Ovary (tissue), 3 donors: ENCODE data around the gene NGF.

ENCODE experiments used
- EP300 ChIP-seq: sonication (generic); formaldehyde crosslinking; IDR thresholded peaks from one replicate; pipeline ENCODE4 v1.6.1; 2017; ENCODE audit warnings: antibody characterized with exemption
- POLR2A ChIP-seq: fragments of 450-650 bp; IDR thresholded peaks from one replicate; pipeline ENCODE4 v1.6.1; 2017; ENCODE audit warnings: antibody characterized with exemption, mild to moderate bottlenecking, moderate library complexity
- TF ChIP-seq, protein P1 (sequence below), 3 donors: fragments of 450-650 bp in 2 of 3; fragments of 200-600 bp in 1 of 3; IDR thresholded peaks; one replicate each; pipeline versions ENCODE4 v1.5.1 to v1.8.0; 2016 to 2022; ENCODE audit warnings: antibody characterized with exemption in 3 of 3, mild to moderate bottlenecking in 1 of 3
- donor health status: DM: no; HTN: no; CAD: no.

- TF ChIP-seq POLR2A (no peak), EP300 (no peak)
- TF ChIP-seq, protein P1, sequence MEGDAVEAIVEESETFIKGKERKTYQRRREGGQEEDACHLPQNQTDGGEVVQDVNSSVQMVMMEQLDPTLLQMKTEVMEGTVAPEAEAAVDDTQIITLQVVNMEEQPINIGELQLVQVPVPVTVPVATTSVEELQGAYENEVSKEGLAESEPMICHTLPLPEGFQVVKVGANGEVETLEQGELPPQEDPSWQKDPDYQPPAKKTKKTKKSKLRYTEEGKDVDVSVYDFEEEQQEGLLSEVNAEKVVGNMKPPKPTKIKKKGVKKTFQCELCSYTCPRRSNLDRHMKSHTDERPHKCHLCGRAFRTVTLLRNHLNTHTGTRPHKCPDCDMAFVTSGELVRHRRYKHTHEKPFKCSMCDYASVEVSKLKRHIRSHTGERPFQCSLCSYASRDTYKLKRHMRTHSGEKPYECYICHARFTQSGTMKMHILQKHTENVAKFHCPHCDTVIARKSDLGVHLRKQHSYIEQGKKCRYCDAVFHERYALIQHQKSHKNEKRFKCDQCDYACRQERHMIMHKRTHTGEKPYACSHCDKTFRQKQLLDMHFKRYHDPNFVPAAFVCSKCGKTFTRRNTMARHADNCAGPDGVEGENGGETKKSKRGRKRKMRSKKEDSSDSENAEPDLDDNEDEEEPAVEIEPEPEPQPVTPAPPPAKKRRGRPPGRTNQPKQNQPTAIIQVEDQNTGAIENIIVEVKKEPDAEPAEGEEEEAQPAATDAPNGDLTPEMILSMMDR (IDR thresholded peaks at IDR 0.05) = no peak
Measured at GRCh38 chr1:115322631-115323030, 15.4 kb downstream of the NGF start.
